HG03108 (cell line): ENCODE results near the gene DDX47.
"Not testable (repeated sequence)": the region's sequence is repeated elsewhere in the genome, so short reads cannot be mapped to it uniquely, and the experiment has no call there.

Experiments used
- ATAC-seq: cut with Tn5 transposase; IDR thresholded peaks from one replicate; pipeline ENCODE4 v1.9.1; 2021; ENCODE audit warnings: moderate library complexity; ENCODE audit not compliant: unreplicated experiment

DDX47 gene

GRCh38 chr12:12870465-12870864 is 57.3 kb downstream of the DDX47 start:
- no peak for ATAC-seq

GRCh38 chr12:12871587-12872138 is 58.5 kb downstream of the DDX47 start:
- no peak for ATAC-seq

- no peak for ATAC-seq
Measured at GRCh38 chr12:12872139-12872933, 59.2 kb downstream of the DDX47 start.

- ATAC-seq, result no peak
Measured at GRCh38 chr12:12872934-12873275, 59.8 kb downstream of the DDX47 start.

GRCh38 chr12:12874029-12874428 is 60.9 kb downstream of the DDX47 start:
- ATAC-seq, result no peak

GRCh38 chr12:12875301-12875700 is 62.2 kb downstream of the DDX47 start:
- ATAC-seq, result not testable (repeated sequence)

- no peak for ATAC-seq
Measured at GRCh38 chr12:12877153-12877768, 64.1 kb downstream of the DDX47 start.

- no peak for ATAC-seq
Measured at GRCh38 chr12:12877781-12878455, 64.8 kb downstream of the DDX47 start.
